HEK293 (cell line): ENCODE results near the gene KRTAP3-1.

Experiments
- CTCF ChIA-PET: fragments of 350-600 bp; formaldehyde crosslinking; extraction: SDS; loops from one replicate; lab custom pipeline; 2021; ENCODE audit warnings: antibody characterized with exemption; lab: Yijun Ruan, JAX
- POLR2A ChIA-PET: fragments of 300-600 bp; formaldehyde crosslinking; extraction: SDS; loops from one replicate; lab custom pipeline; 2020; ENCODE audit warnings: antibody characterized with exemption, inconsistent platforms; lab: Yijun Ruan, JAX
- H3K27ac ChIP-seq: fragments of 200-500 bp; sonication (Bioruptor generic); 2 replicates; pipeline ENCODE4 v1.5.1; 2014; ENCODE audit warnings: low read depth, low read length, control low read depth, inconsistent platforms; ENCODE audit errors: extremely low read depth
- H3K36me3 ChIP-seq, 2 experiments: fragments of 200-500 bp in 1 of 2; sonication (Bioruptor generic) in 1 of 2; 1 replicate in 1 of 2; 2 replicates in 1 of 2; pipeline ENCODE4 v1.5.1; 2014 to 2017; ENCODE audit warnings: inconsistent platforms in 2 of 2, low read length in 2 of 2; ENCODE audit not compliant: control insufficient read depth in 2 of 2, insufficient read depth in 1 of 2
- H3K4me1 ChIP-seq: fragments of 200-500 bp; sonication (Bioruptor generic); 2 replicates; pipeline ENCODE4 v1.5.1; 2014; ENCODE audit warnings: mild to moderate bottlenecking, low read length, inconsistent platforms; ENCODE audit not compliant: control insufficient read depth, insufficient read depth
- H3K4me3 ChIP-seq: 2 replicates; pipeline ENCODE4 v1.5.1; 2011; ENCODE audit warnings: low read depth, mild to moderate bottlenecking, control low read depth, low read length, moderate library complexity
- H3K9me3 ChIP-seq: fragments of 200-500 bp; sonication (Bioruptor generic); 2 replicates; pipeline ENCODE4 v1.5.1; 2014; ENCODE audit warnings: low read depth, low read length, inconsistent platforms; ENCODE audit not compliant: control insufficient read depth, insufficient read depth
- AEBP2 ChIP-seq: fragments of 450-650 bp; formaldehyde crosslinking; IDR thresholded peaks from 2 replicates; pipeline ENCODE4 v1.5.1; 2016; ENCODE audit warnings: missing biosample characterization, missing genetic modification characterization, borderline replicate concordance
- BCL11B ChIP-seq: fragments of 450-650 bp; formaldehyde crosslinking; IDR thresholded peaks from 2 replicates; pipeline ENCODE4 v1.5.1; 2016; ENCODE audit warnings: low read depth, missing biosample characterization, missing genetic modification characterization
- IKZF3 ChIP-seq: fragments of 450-650 bp; IDR thresholded peaks from 2 replicates; pipeline ENCODE4 v1.5.0; 2018; ENCODE audit warnings: missing biosample characterization, mild to moderate bottlenecking, missing genetic modification characterization, moderate library complexity
- OVOL3 ChIP-seq: fragments of 450-650 bp; formaldehyde crosslinking; IDR thresholded peaks from 2 replicates; pipeline ENCODE4 v1.5.1; 2016; ENCODE audit warnings: missing biosample characterization, missing genetic modification characterization
- PRDM2 ChIP-seq: fragments of 450-650 bp; formaldehyde crosslinking; IDR thresholded peaks from 2 replicates; pipeline ENCODE4 v1.5.1; 2016; ENCODE audit warnings: missing biosample characterization, missing genetic modification characterization, borderline replicate concordance
- PRDM4 ChIP-seq: fragments of 450-650 bp; formaldehyde crosslinking; IDR thresholded peaks from 2 replicates; pipeline ENCODE4 v1.5.1; 2017; ENCODE audit warnings: missing biosample characterization, missing genetic modification characterization
- PRDM6 ChIP-seq: fragments of 450-650 bp; formaldehyde crosslinking; IDR thresholded peaks from 2 replicates; pipeline ENCODE4 v1.5.1; 2017; ENCODE audit warnings: missing biosample characterization, missing genetic modification characterization
- ZNF132 ChIP-seq: fragments of 450-650 bp; formaldehyde crosslinking; IDR thresholded peaks from 2 replicates; pipeline ENCODE4 v1.5.1; 2017; ENCODE audit warnings: missing biosample characterization, missing genetic modification characterization, borderline replicate concordance
- ZNF157 ChIP-seq: fragments of 450-650 bp; formaldehyde crosslinking; IDR thresholded peaks from 2 replicates; pipeline ENCODE4 v1.5.1; 2016; ENCODE audit warnings: missing biosample characterization, missing genetic modification characterization
- ZNF19 ChIP-seq: fragments of 450-650 bp; formaldehyde crosslinking; IDR thresholded peaks from 2 replicates; pipeline ENCODE4; 2016; ENCODE audit warnings: missing biosample characterization, missing genetic modification characterization, low read depth
- ZNF350 ChIP-seq: fragments of 450-650 bp; formaldehyde crosslinking; IDR thresholded peaks from 2 replicates; pipeline ENCODE4 v1.5.0; 2017; ENCODE audit warnings: missing biosample characterization, mild to moderate bottlenecking, missing genetic modification characterization
- ZNF391 ChIP-seq: fragments of 450-650 bp; formaldehyde crosslinking; IDR thresholded peaks from 2 replicates; pipeline ENCODE4 v1.5.1; 2016; ENCODE audit warnings: low read depth, missing biosample characterization, missing genetic modification characterization, borderline replicate concordance
- ZNF473 ChIP-seq: fragments of 450-650 bp; formaldehyde crosslinking; IDR thresholded peaks from 2 replicates; pipeline ENCODE4 v1.5.1; 2017; ENCODE audit warnings: missing biosample characterization, missing genetic modification characterization
- ZNF530 ChIP-seq: fragments of 450-650 bp; formaldehyde crosslinking; IDR thresholded peaks from 2 replicates; pipeline ENCODE4 v1.5.1; 2016; ENCODE audit warnings: low read depth, missing biosample characterization, missing genetic modification characterization
- ZNF561 ChIP-seq: fragments of 450-650 bp; IDR thresholded peaks from 2 replicates; pipeline ENCODE4 v1.5.1; 2018; ENCODE audit warnings: missing biosample characterization, missing genetic modification characterization, borderline replicate concordance
- ZNF621 ChIP-seq: fragments of 450-650 bp; formaldehyde crosslinking; IDR thresholded peaks from 2 replicates; pipeline ENCODE4 v1.5.1; 2017; ENCODE audit warnings: missing biosample characterization, missing genetic modification characterization
- ZNF660 ChIP-seq: fragments of 450-650 bp; IDR thresholded peaks from 2 replicates; pipeline ENCODE4 v1.5.1; 2018; ENCODE audit warnings: missing biosample characterization, mild to moderate bottlenecking, missing genetic modification characterization
- ZSCAN5A ChIP-seq: fragments of 450-650 bp; formaldehyde crosslinking; IDR thresholded peaks from 2 replicates; pipeline ENCODE4 v1.5.1; 2016; ENCODE audit warnings: missing biosample characterization, missing genetic modification characterization

The KRTAP3-1 gene

GRCh38 chr17:41003926-41004325 is 5.0 kb downstream of the KRTAP3-1 start:
- ChIA-PET POLR2A (no interaction called here), CTCF (no interaction called here)
- H3K36me3 ChIP-seq: no peaks in the 10 kb centered on the region
- TF ChIP-seq ZNF157 (tag by site-specific recombination) (no peak), OVOL3 (tag by site-specific recombination) (no peak), ZNF660 (tag by site-specific recombination) (no peak), ZSCAN5A (tag by site-specific recombination) (no peak), ZNF350 (no peak), ZNF530 (tag by site-specific recombination) (no peak), ZNF473 (tag by site-specific recombination) (no peak), PRDM2 (tag by site-specific recombination) (no peak), ZNF561 (no peak), IKZF3 (tag by site-specific recombination) (no peak), PRDM6 (no peak), ZNF132 (tag by site-specific recombination) (no peak), AEBP2 (tag by site-specific recombination) (no peak), ZNF19 (no peak), ZNF391 (tag by site-specific recombination) (no peak), ZNF621 (no peak), PRDM4 (tag by site-specific recombination) (no peak), BCL11B (tag by site-specific recombination) (no peak)
- no peak overlapping the region for H3K27ac ChIP-seq
- no peak overlapping the region for H3K4me3 ChIP-seq
- H3K4me1 ChIP-seq: no peaks in the 10 kb centered on the region
- no peaks in the 10 kb centered on the region for H3K9me3 ChIP-seq
